T-cell (primary cell): ENCODE results near the gene SLC5A3. TPM values are rescaled to one million over a fixed set of nuclear protein-coding genes. Genes with fewer than 3 reads are reported as not detected.

Experiments used
- ATAC-seq, 4 experiments: fragments of 200-7000 bp in 3 of 4; fragments of 150-1000 bp in 1 of 4; cut with Tn5 transposase; replicated peaks in 1 of 4; 1 replicate in 3 of 4; 2 replicates in 1 of 4; pipeline ENCODE4 v1.10.0; 2021; ENCODE audit warnings: moderate library complexity in 3 of 4, mild to moderate bottlenecking in 2 of 4, moderate number of reproducible peaks in 1 of 4
- CTCF ChIA-PET, 2 donors: fragments of 300-600 bp; sonication (Branson Sonifier 250); formaldehyde crosslinking; loops; one replicate each; lab custom pipeline; 2022; ENCODE audit warnings: antibody characterized with exemption in 2 of 2; lab: Charles Lee
- POLR2A ChIA-PET, 2 donors: fragments of 300-600 bp; sonication (Branson Sonifier 250); formaldehyde crosslinking; loops; one replicate each; lab custom pipeline; 2022; ENCODE audit warnings: antibody characterized with exemption in 2 of 2; lab: Charles Lee
- DNase-seq, 35 experiments: peaks; one replicate each; pipeline versions ENCODE4 v3.0.0 to v3.0.0-alpha.2; 2013 to 2023
- H3K27ac ChIP-seq: one replicate; pipeline ENCODE4 v1.5.1; 2013; ENCODE audit warnings: low read length
- H3K27me3 ChIP-seq, 2 experiments: replicated peaks in 1 of 2; 1 replicate in 1 of 2; 2 replicates in 1 of 2; pipeline versions ENCODE4 v1.6.1 to v1.7.0; 2013; ENCODE audit warnings: low read length in 1 of 2, mixed read lengths in 1 of 2; ENCODE audit not compliant: control insufficient read depth in 2 of 2, insufficient read depth in 2 of 2; ENCODE audit errors: extremely low read depth in 1 of 2
- H3K36me3 ChIP-seq, 2 donors: 1 replicate in 1 of 2; 2 replicates in 1 of 2; pipeline versions ENCODE4 v1.6.1 to v1.7.0; 2013; ENCODE audit warnings: low read length in 1 of 2; ENCODE audit not compliant: control insufficient read depth in 2 of 2, insufficient read depth in 1 of 2; ENCODE audit errors: extremely low read depth in 1 of 2
- H3K4me1 ChIP-seq, 2 experiments: 1 replicate in 1 of 2; 2 replicates in 1 of 2; pipeline versions ENCODE4 v1.6.1 to v1.7.0; 2013; ENCODE audit warnings: low read length in 2 of 2, mixed read lengths in 1 of 2; ENCODE audit not compliant: insufficient read depth in 2 of 2, control insufficient read depth in 1 of 2; ENCODE audit errors: extremely low read depth in 1 of 2
- H3K4me3 ChIP-seq, 2 donors: 1 replicate in 1 of 2; 2 replicates in 1 of 2; pipeline versions ENCODE4 v1.5.1 to v1.7.0; 2013; ENCODE audit warnings: mild to moderate bottlenecking in 2 of 2, low read length in 1 of 2, moderate library complexity in 1 of 2; ENCODE audit not compliant: control insufficient read depth in 1 of 2; ENCODE audit errors: extremely low read depth in 1 of 2
- H3K9me3 ChIP-seq: 2 replicates; pipeline ENCODE4 v1.7.0; 2013
- H3K27ac Mint-ChIP-seq, 2 donors: one replicate each; pipeline ENCODE4 v1.8.0; 2020 to 2021; ENCODE audit warnings: mild to moderate bottlenecking in 2 of 2, mixed read lengths in 2 of 2
- H3K27me3 Mint-ChIP-seq, 2 donors: one replicate each; pipeline ENCODE4 v1.8.0; 2021 to 2022; ENCODE audit warnings: mixed read lengths in 2 of 2
- H3K36me3 Mint-ChIP-seq: one replicate; pipeline ENCODE4 v1.8.0; 2021; ENCODE audit warnings: mixed read lengths
- H3K4me1 Mint-ChIP-seq, 3 donors: one replicate each; pipeline ENCODE4 v1.8.0; 2020 to 2022; ENCODE audit warnings: mixed read lengths in 3 of 3, mild to moderate bottlenecking in 1 of 3
- H3K4me3 Mint-ChIP-seq, 3 donors: one replicate each; pipeline ENCODE4 v1.8.0; 2020 to 2022; ENCODE audit warnings: mild to moderate bottlenecking in 3 of 3, mixed read lengths in 3 of 3, moderate library complexity in 3 of 3
- H3K9me3 Mint-ChIP-seq, 3 donors: one replicate each; pipeline ENCODE4 v1.8.0; 2020 to 2022; ENCODE audit warnings: mixed read lengths in 3 of 3
- WGBS: methylation state at CpG from one replicate; pipeline ENCODE4 v1.1.5; 2013; ENCODE audit warnings: missing lambda C conversion rate; ENCODE audit not compliant: insufficient coverage; 5-methylcytosine and 5-hydroxymethylcytosine counted together
- total RNA-seq, 35 experiments: library from RNA in 6 of 35; stranded (reverse) in 6 of 35; fragments of 120-200 nt in 1 of 35; gene quantifications; one replicate each; pipeline versions ENCODE4 v1.2.1 to v1.2.4 and lab custom pipeline; 2013 to 2026

Gene SLC5A3
- total RNA-seq, 5 donors from 2014 or later (not counting 1 experiment from before 2014, with no cell fraction given), result 7.6 to 38.5 (median 25.4) TPM

GRCh38 chr21:34074283-34075090 is 1.1 kb downstream of the SLC5A3 start:
- Mint-ChIP-seq H3K27ac (peak overlapping the region; percentile 87 to 88), H3K27me3 (no peaks in the 10 kb centered on the region), H3K36me3 (peaks cover 26% of the 10 kb centered on the region), H3K4me1 (peaks cover 54 to 63% (median 55%) of the 10 kb centered on the region in 3 donors), H3K9me3 (no peaks in the 10 kb centered on the region), H3K4me3 (peak overlapping the region; percentile 92 to 97 (median 96))
- peak overlapping the region; percentile 68 to 74 for H3K4me3 ChIP-seq
- no peaks in the 10 kb centered on the region for H3K36me3 ChIP-seq
- ChIA-PET CTCF (interaction anchor here in 1 of 2 donors (0.9 to 2.1 kb wide), 7 partner anchors 10 to 274 kb away, joined by 3 to 9 read pairs (median 4); no protein-coding TSS in a partner anchor), POLR2A (interaction anchor here in 1 of 2 donors (0.7 kb wide), 1 partner anchor 150 kb away, joined by 3 read pairs; no protein-coding TSS in a partner anchor)
- H3K4me1 ChIP-seq, result peaks cover 35 to 40% of the 10 kb centered on the region in 2 experiments
- peak overlapping the region; percentile 9 for H3K27ac ChIP-seq
- DNase-seq, result peak in 4 of 35 experiments; percentile 11 to 41 (median 26)
- WGBS, result 27% methylated on average over 14 of the region's 32 CpGs
- ATAC-seq, result no peak
- no peaks in the 10 kb centered on the region for H3K27me3 ChIP-seq
- H3K9me3 ChIP-seq, result no peaks in the 10 kb centered on the region

- Histone ChIP-seq H3K36me3 (no peaks in the 10 kb centered on the region), H3K4me1 (peaks cover 39 to 45% of the 10 kb centered on the region in 2 experiments), H3K27me3 (no peaks in the 10 kb centered on the region), H3K4me3 (peak overlapping the region; percentile 68 to 74), H3K27ac (no peak overlapping the region), H3K9me3 (no peaks in the 10 kb centered on the region)
- Mint-ChIP-seq H3K4me1 (peaks cover 60 to 68% (median 61%) of the 10 kb centered on the region in 3 donors), H3K27ac (peak overlapping the region; percentile 87 to 88), H3K27me3 (no peaks in the 10 kb centered on the region), H3K4me3 (peak overlapping the region; percentile 92 to 97 (median 96)), H3K36me3 (peaks cover 31% of the 10 kb centered on the region), H3K9me3 (no peaks in the 10 kb centered on the region)
- no CpG with 5 or more reads among the region's 2 CpGs for WGBS
- ATAC-seq (no peak), DNase-seq (no peak)
- ChIA-PET POLR2A (interaction anchor here in 1 of 2 donors (0.8 kb wide), 1 partner anchor 141 kb away, joined by 7 read pairs; no protein-coding TSS in a partner anchor), CTCF (interaction anchor here in 1 of 2 donors (0.9 to 1.7 kb wide), 4 partner anchors 17 to 273 kb away, joined by 3 to 6 read pairs (median 4); no protein-coding TSS in a partner anchor)
Observed at GRCh38 chr21:34075091-34075425, 1.7 kb downstream of the SLC5A3 start.

GRCh38 chr21:34075760-34076660 is 2.6 kb downstream of the SLC5A3 start:
- peak overlapping the region; percentile 92 to 97 (median 96) for H3K4me3 Mint-ChIP-seq
- ChIA-PET POLR2A (interaction anchor here (0.6 to 1.3 kb wide), 5 partner anchors 116 to 148 kb away, joined by 3 to 7 read pairs (median 4); no protein-coding TSS in a partner anchor), CTCF (interaction anchor here in 1 of 2 donors (1.0 to 1.3 kb wide), 3 partner anchors 16 to 272 kb away, joined by 3 to 6 read pairs (median 4); no protein-coding TSS in a partner anchor)
- ATAC-seq (no peak), DNase-seq (peak in 1 of 35 experiments; percentile 32)
- peak overlapping the region; percentile 5 for H3K27ac ChIP-seq
- WGBS, result 25% methylated on average over 3 of the region's 9 CpGs
- no peaks in the 10 kb centered on the region for H3K9me3 Mint-ChIP-seq
- no peaks in the 10 kb centered on the region for H3K27me3 Mint-ChIP-seq
- H3K36me3 Mint-ChIP-seq, result peaks cover 40% of the 10 kb centered on the region
- H3K4me3 ChIP-seq, result no peak overlapping the region
- H3K9me3 ChIP-seq, result no peaks in the 10 kb centered on the region
- H3K27ac Mint-ChIP-seq, result peak overlapping the region; percentile 87 to 88
- H3K4me1 ChIP-seq, result peaks cover 39 to 45% of the 10 kb centered on the region in 2 experiments
- H3K27me3 ChIP-seq, result no peaks in the 10 kb centered on the region
- peaks cover 70 to 78% (median 70%) of the 10 kb centered on the region in 3 donors for H3K4me1 Mint-ChIP-seq
- no peaks in the 10 kb centered on the region for H3K36me3 ChIP-seq

GRCh38 chr21:34076835-34077234 is 3.5 kb downstream of the SLC5A3 start:
- H3K4me1 Mint-ChIP-seq, result peaks cover 77 to 85% (median 77%) of the 10 kb centered on the region in 3 donors
- Histone ChIP-seq H3K36me3 (no peaks in the 10 kb centered on the region), H3K9me3 (no peaks in the 10 kb centered on the region), H3K4me1 (peaks cover 39 to 45% of the 10 kb centered on the region in 2 experiments), H3K27ac (no peak overlapping the region), H3K4me3 (no peak overlapping the region), H3K27me3 (no peaks in the 10 kb centered on the region)
- H3K4me3 Mint-ChIP-seq, result peak overlapping the region; percentile 7 to 97 (median 96)
- DNase-seq (no peak), ATAC-seq (no peak)
- no peaks in the 10 kb centered on the region for H3K9me3 Mint-ChIP-seq
- peak overlapping the region; percentile 21 to 69 for H3K27ac Mint-ChIP-seq
- CTCF ChIA-PET, result interaction anchor here in 1 of 2 donors (1.3 kb wide), 1 partner anchor 271 kb away, joined by 3 read pairs; no protein-coding TSS in a partner anchor
- POLR2A ChIA-PET, result interaction anchor here (1.2 to 2.2 kb wide), 3 partner anchors 16 to 128 kb away, joined by 3 to 5 read pairs (median 4); no protein-coding TSS in a partner anchor
- H3K36me3 Mint-ChIP-seq, result peaks cover 47% of the 10 kb centered on the region
- no CpG with 5 or more reads among the region's 1 CpG for WGBS
- H3K27me3 Mint-ChIP-seq, result no peaks in the 10 kb centered on the region

GRCh38 chr21:34077888-34078287 is 4.5 kb downstream of the SLC5A3 start:
- ChIA-PET CTCF (interaction anchor here (0.6 to 0.8 kb wide), 3 partner anchors 14 to 1810 kb away, joined by 3 read pairs; no protein-coding TSS in a partner anchor), POLR2A (interaction anchor here (0.8 to 2.2 kb wide), 2 partner anchors 15 to 129 kb away, joined by 3 to 5 read pairs; no protein-coding TSS in a partner anchor)
- Histone ChIP-seq H3K9me3 (no peaks in the 10 kb centered on the region), H3K27ac (no peak overlapping the region), H3K4me3 (no peak overlapping the region), H3K27me3 (no peaks in the 10 kb centered on the region), H3K36me3 (no peaks in the 10 kb centered on the region), H3K4me1 (peaks cover 33 to 45% of the 10 kb centered on the region in 2 experiments)
- H3K9me3 Mint-ChIP-seq, result no peaks in the 10 kb centered on the region
- H3K4me1 Mint-ChIP-seq, result peaks cover 83 to 87% (median 84%) of the 10 kb centered on the region in 3 donors
- no peak for ATAC-seq
- no CpG with 5 or more reads among the region's 1 CpG for WGBS
- H3K27ac Mint-ChIP-seq, result peak overlapping the region; percentile 71 to 83
- H3K27me3 Mint-ChIP-seq, result no peaks in the 10 kb centered on the region
- peaks cover 57% of the 10 kb centered on the region for H3K36me3 Mint-ChIP-seq
- H3K4me3 Mint-ChIP-seq, result peak overlapping the region; percentile 54 to 97 (median 56)
- no peak for DNase-seq
